OCI-LY1 (cell line): ENCODE results near the gene UHMK1.

Source experiments
- CTCF ChIP-seq: fragments of 200-600 bp; sonication (generic), shearing (Covaris generic); IDR thresholded peaks from 2 replicates; pipeline ENCODE4 v1.5.1; 2017; ENCODE audit warnings: mild to moderate bottlenecking, antibody characterized with exemption, low read length, moderate library complexity, mixed read lengths
- EZH2 ChIP-seq: fragments of 200-600 bp; sonication (generic), shearing (Covaris generic); IDR thresholded peaks from 2 replicates; pipeline ENCODE4 v1.8.0; 2017; ENCODE audit warnings: borderline replicate concordance, mixed run types, mild to moderate bottlenecking, antibody characterized with exemption, low read length, moderate library complexity, mixed read lengths

- no peak for TF ChIP-seq CTCF
- no peak for TF ChIP-seq EZH2
Measured at GRCh38 chr1:162538815-162539431, 41.3 kb downstream of the UHMK1 start.
